B cell (primary cell): ENCODE data around the gene SMTNL2. TPM values are rescaled to one million over a fixed set of nuclear protein-coding genes. Genes with fewer than 3 reads are reported as not detected.
"Not testable (repeated sequence)": the region's sequence is repeated elsewhere in the genome, so short reads cannot be mapped to it uniquely, and the experiment has no call there.

Experiments
- ATAC-seq: fragments of 200-7000 bp; cut with Tn5 transposase; one replicate; pipeline ENCODE4 v1.10.0; 2021; ENCODE audit warnings: low read depth, mild to moderate bottlenecking, moderate number of reproducible peaks, moderate library complexity
- CTCF ChIA-PET: fragments of 350-600 bp; sonication (Branson Sonifier 250); formaldehyde crosslinking; loops from one replicate; lab custom pipeline; 2021; ENCODE audit warnings: antibody characterized with exemption, inconsistent platforms; lab: Charles Lee
- POLR2A ChIA-PET: fragments of 350-600 bp; sonication (Branson Sonifier 250); formaldehyde crosslinking; loops from one replicate; lab custom pipeline; 2021; ENCODE audit warnings: antibody characterized with exemption; lab: Charles Lee
- DNase-seq: peaks from one replicate; pipeline ENCODE4 v3.0.0; 2013
- H2AFZ ChIP-seq: 2 replicates; pipeline ENCODE4 v1.6.1; 2012; ENCODE audit warnings: mild to moderate bottlenecking, low read depth, low read length; ENCODE audit not compliant: insufficient read depth, poor library complexity, severe bottlenecking
- H3K27ac ChIP-seq, 2 donors: 1 replicate in 1 of 2; 2 replicates in 1 of 2; pipeline ENCODE4 v1.5.1; 2012 to 2013; ENCODE audit warnings: low read length in 2 of 2, mild to moderate bottlenecking in 2 of 2, moderate library complexity in 1 of 2
- H3K27me3 ChIP-seq, 4 experiments: fragments of 200-600 bp in 1 of 4; sonication (generic) in 1 of 4; replicated peaks in 1 of 4; 1 replicate in 2 of 4; 2 replicates in 2 of 4; pipeline versions ENCODE4 v1.6.1 to v1.7.0; 2013 to 2016; ENCODE audit warnings: low read length in 3 of 4, mild to moderate bottlenecking in 2 of 4, mixed read lengths in 1 of 4, moderate library complexity in 1 of 4; ENCODE audit not compliant: insufficient read depth in 4 of 4, control insufficient read depth in 3 of 4; ENCODE audit errors: control extremely low read depth in 1 of 4
- H3K36me3 ChIP-seq, 2 experiments: replicated peaks in 1 of 2; 1 replicate in 1 of 2; 2 replicates in 1 of 2; pipeline versions ENCODE4 v1.6.1 to v1.7.1; 2013; ENCODE audit warnings: low read length in 1 of 2; ENCODE audit not compliant: insufficient read depth in 2 of 2, control insufficient read depth in 1 of 2; ENCODE audit errors: control extremely low read depth in 1 of 2, extremely low read depth in 1 of 2
- H3K4me1 ChIP-seq, 2 donors: fragments of 200-600 bp in 1 of 2; sonication (generic) in 1 of 2; 1 replicate in 1 of 2; 2 replicates in 1 of 2; pipeline versions ENCODE4 v1.5.1 to v1.6.1; 2013 to 2017; ENCODE audit warnings: low read length in 2 of 2; ENCODE audit not compliant: control insufficient read depth in 2 of 2, insufficient read depth in 2 of 2
- H3K4me2 ChIP-seq: replicated peaks from 2 replicates; pipeline ENCODE3; 2012; ENCODE audit warnings: mild to moderate bottlenecking, low read depth, low read length; ENCODE audit not compliant: poor library complexity, severe bottlenecking
- H3K4me3 ChIP-seq, 5 experiments: fragments of 200-600 bp in 1 of 5; sonication (generic) in 1 of 5; 1 replicate in 3 of 5; 2 replicates in 2 of 5; pipeline versions ENCODE4 v1.5.1 to v1.7.0; 2011 to 2016; ENCODE audit warnings: low read length in 4 of 5, mild to moderate bottlenecking in 4 of 5, low read depth in 2 of 5, control low read depth in 1 of 5, moderate library complexity in 1 of 5; ENCODE audit not compliant: insufficient read depth in 1 of 5; ENCODE audit errors: control extremely low read depth in 1 of 5, extremely low read depth in 1 of 5
- H3K79me2 ChIP-seq: fragments of 200-600 bp; sonication (generic); one replicate; pipeline ENCODE4 v1.6.0; 2016; ENCODE audit warnings: low read length; ENCODE audit not compliant: control insufficient read depth, insufficient read depth
- H3K9ac ChIP-seq: fragments of 200-600 bp; sonication (generic); 2 replicates; pipeline ENCODE4 v1.6.1; 2017; ENCODE audit warnings: mild to moderate bottlenecking, low read length, moderate library complexity
- H3K9me3 ChIP-seq, 3 donors: one replicate each; pipeline versions ENCODE4 v1.6.1 to v1.7.1; 2013; ENCODE audit warnings: low read length in 2 of 3; ENCODE audit not compliant: control insufficient read depth in 2 of 3, insufficient read depth in 1 of 3; ENCODE audit errors: control extremely low read depth in 1 of 3
- H4K20me1 ChIP-seq: 2 replicates; pipeline ENCODE4 v1.6.0; 2012; ENCODE audit warnings: mild to moderate bottlenecking, low read length; ENCODE audit not compliant: insufficient read depth, control insufficient read depth, poor library complexity, severe bottlenecking
- H3K27ac Mint-ChIP-seq: one replicate; pipeline ENCODE4 v1.8.0; 2021; ENCODE audit warnings: mixed read lengths
- H3K27me3 Mint-ChIP-seq: one replicate; pipeline ENCODE4 v1.8.0; 2021; ENCODE audit warnings: mixed read lengths
- H3K4me1 Mint-ChIP-seq: one replicate; pipeline ENCODE4 v1.8.0; 2021; ENCODE audit warnings: mixed read lengths
- H3K4me3 Mint-ChIP-seq: one replicate; pipeline ENCODE4 v1.8.0; 2021; ENCODE audit warnings: mixed read lengths
- H3K9me3 Mint-ChIP-seq: one replicate; pipeline ENCODE4 v1.8.0; 2022; ENCODE audit warnings: mixed read lengths; ENCODE audit not compliant: insufficient read depth
- CTCF ChIP-seq: fragments of 200-600 bp; IDR thresholded peaks from one replicate; pipeline ENCODE4 v1.8.0; 2022; ENCODE audit warnings: antibody characterized with exemption, mild to moderate bottlenecking
- EZH2 ChIP-seq: IDR thresholded peaks from 2 replicates; pipeline ENCODE4 v1.6.1; 2012; ENCODE audit warnings: borderline replicate concordance, low read depth, mild to moderate bottlenecking, moderate library complexity, low read length; ENCODE audit not compliant: insufficient read depth, poor library complexity, severe bottlenecking
- WGBS: methylation state at CpG from one replicate; pipeline ENCODE4 v1.1.5; 2013; ENCODE audit warnings: missing lambda C conversion rate; ENCODE audit not compliant: insufficient coverage; 5-methylcytosine and 5-hydroxymethylcytosine counted together
- intact Hi-C: fragments of 100-400 bp; cut with micrococcal nuclease; formaldehyde crosslinking; loops from one replicate; pipeline ENCODE4 v1.10.0; 2022
- polyA plus RNA-seq: library from polyadenylated mRNA; depleted of rRNA; stranded (reverse); fragments of >200 nt; gene quantifications from 2 replicates; pipeline ENCODE4 v1.2.3, GENCODE V29; 2012
- total RNA-seq, 2 donors: library from RNA; stranded (reverse); fragments of 120-200 nt in 1 of 2; gene quantifications; 1 replicate in 1 of 2; 2 replicates in 1 of 2; pipeline versions ENCODE4 v1.2.3 to v1.2.4, GENCODE V29; 2013 to 2022

Gene SMTNL2
- total and polyA plus RNA-seq, 2 donors (not counting 1 experiment from before 2014, with no cell fraction given): not detected

GRCh38 chr17:4622375-4622774 lies 38.0 kb downstream of the SMTNL2 start:
- Mint-ChIP-seq H3K27me3 (peaks cover 9% of the 10 kb centered on the region), H3K4me3 (no peak overlapping the region), H3K9me3 (no peaks in the 10 kb centered on the region), H3K27ac (no peak overlapping the region), H3K4me1 (no peaks in the 10 kb centered on the region)
- Histone ChIP-seq H3K9me3 (peaks cover 3 to 9% (median 8%) of the 10 kb centered on the region in 3 donors), H3K27me3 (peaks cover 0 to 6% (median 1%) of the 10 kb centered on the region in 4 experiments), H2AFZ (no peak overlapping the region), H4K20me1 (no peaks in the 10 kb centered on the region), H3K27ac (no peak overlapping the region), H3K4me1 (no peaks in the 10 kb centered on the region), H3K36me3 (no peaks in the 10 kb centered on the region), H3K9ac (no peak overlapping the region), H3K4me2 (no peak overlapping the region), H3K4me3 (no peak overlapping the region), H3K79me2 (no peaks in the 10 kb centered on the region)
- 100% methylated on average over 1 of the region's 1 CpG for WGBS
- ChIA-PET CTCF (interaction anchor here (0.6 to 6.3 kb wide), 3 partner anchors 56 to 201 kb away, joined by 3 to 65 read pairs (median 5); no protein-coding TSS in a partner anchor), POLR2A (interaction anchor here (0.5 kb wide), 1 partner anchor 406 kb away, joined by 5 read pairs; no protein-coding TSS in a partner anchor)
- TF ChIP-seq CTCF: no peak
- no peak for TF ChIP-seq EZH2
- DNase-seq (no peak), ATAC-seq (no peak)
- intact Hi-C loops: no loop called here

GRCh38 chr17:4623249-4623648 lies 38.9 kb downstream of the SMTNL2 start:
- Histone ChIP-seq H4K20me1 (no peaks in the 10 kb centered on the region), H2AFZ (no peak overlapping the region), H3K36me3 (no peaks in the 10 kb centered on the region), H3K27me3 (peaks cover 0 to 4% (median 1%) of the 10 kb centered on the region in 4 experiments), H3K4me3 (no peak overlapping the region), H3K4me2 (no peak overlapping the region), H3K9ac (no peak overlapping the region), H3K4me1 (no peaks in the 10 kb centered on the region), H3K9me3 (peaks cover 3 to 9% (median 8%) of the 10 kb centered on the region in 3 donors), H3K79me2 (no peaks in the 10 kb centered on the region), H3K27ac (no peak overlapping the region)
- ChIA-PET POLR2A (no interaction called here), CTCF (interaction anchor here (0.7 to 6.3 kb wide), 4 partner anchors 57 to 1317 kb away, joined by 3 to 65 read pairs (median 6); no protein-coding TSS in a partner anchor)
- ATAC-seq (no peak), DNase-seq (no peak)
- TF ChIP-seq EZH2 (no peak), CTCF (no peak)
- WGBS: no CpG with 5 or more reads among the region's 2 CpGs
- Mint-ChIP-seq H3K4me3 (no peak overlapping the region), H3K9me3 (no peaks in the 10 kb centered on the region), H3K4me1 (no peaks in the 10 kb centered on the region), H3K27ac (no peak overlapping the region), H3K27me3 (peaks cover 4% of the 10 kb centered on the region)
- intact Hi-C loops: no loop called here

GRCh38 chr17:4624451-4624911 lies 40.2 kb downstream of the SMTNL2 start:
- POLR2A ChIA-PET, H3K27ac ChIP-seq, H3K4me3 Mint-ChIP-seq, H3K4me2 ChIP-seq, H3K4me3 ChIP-seq, H3K4me1 ChIP-seq, H3K79me2 ChIP-seq, H3K27me3 Mint-ChIP-seq, DNase-seq, H4K20me1 ChIP-seq, H3K9me3 Mint-ChIP-seq, H3K36me3 ChIP-seq, H2AFZ ChIP-seq, H3K4me1 Mint-ChIP-seq, intact Hi-C loops, ATAC-seq, H3K9ac ChIP-seq, H3K27ac Mint-ChIP-seq, H3K9me3 ChIP-seq, H3K27me3 ChIP-seq: not testable (repeated sequence)
- WGBS: 75% methylated on average over 3 of the region's 3 CpGs
- CTCF ChIA-PET: interaction anchor here (0.6 to 6.3 kb wide), 7 partner anchors 12 to 208 kb away, joined by 3 to 65 read pairs (median 4); no protein-coding TSS in a partner anchor
